Stromal cell of bone marrow (primary cell): ENCODE data around the gene TVP23A.
"Not testable (repeated sequence)": the region's sequence is repeated elsewhere in the genome, so short reads cannot be mapped to it uniquely, and the experiment has no call there.

ENCODE experiments used
- DNase-seq: peaks from one replicate; pipeline ENCODE4 v3.0.0-alpha.2; 2012; ENCODE audit warnings: low read depth

TVP23A gene

DNA sequence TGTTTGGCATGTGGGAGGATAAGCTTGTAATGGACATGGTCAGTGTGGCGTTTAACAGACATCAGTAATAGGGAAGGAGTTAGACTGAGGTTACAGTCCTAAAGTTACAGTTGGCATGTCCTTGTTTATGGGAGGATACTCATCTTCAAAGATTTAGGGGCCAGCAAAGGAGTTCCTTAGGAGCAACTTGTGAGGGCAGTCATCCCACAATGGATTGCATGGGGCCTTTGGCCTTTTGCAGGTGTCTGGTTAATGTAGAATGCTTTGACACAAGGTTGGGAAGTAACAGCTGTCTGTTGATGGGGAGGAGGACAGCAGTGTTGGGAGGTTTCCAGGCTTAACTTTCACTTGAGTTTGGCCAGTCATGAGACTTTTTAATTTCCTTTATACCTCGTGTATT lies 72.8 kb downstream of the TVP23A start:
- DNase-seq, result no peak

DNA sequence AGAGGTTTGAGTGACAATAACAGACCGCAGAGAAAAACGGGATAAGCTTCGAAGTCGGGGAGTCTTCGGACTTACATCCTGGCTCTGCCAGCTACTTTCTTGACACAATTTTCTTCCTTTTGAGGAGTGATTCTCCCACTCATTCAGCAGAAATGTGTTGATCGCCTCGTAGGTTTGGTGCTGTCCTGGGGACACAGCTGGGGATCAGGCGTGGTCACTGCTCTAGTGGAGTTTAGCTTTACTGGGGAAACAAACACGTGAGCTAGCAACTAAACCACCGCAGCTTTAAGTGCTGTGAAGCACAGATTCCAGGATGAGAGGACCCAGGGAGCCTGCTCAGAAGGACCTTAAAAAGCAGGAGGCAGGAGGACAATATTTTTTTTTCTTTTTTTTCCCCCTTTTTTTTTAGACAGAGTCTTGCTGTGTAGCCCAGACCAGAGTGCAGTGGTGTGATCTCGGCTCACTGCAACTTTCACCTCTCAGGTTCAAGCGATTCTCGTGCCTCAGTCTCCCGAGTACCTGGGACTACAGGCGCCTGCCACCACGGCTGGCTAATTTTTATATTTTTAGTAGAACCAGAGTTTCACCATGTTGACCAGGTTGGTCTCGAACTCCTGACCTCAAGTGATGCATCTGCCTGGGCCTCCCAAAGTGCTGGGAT lies 74.1 kb downstream of the TVP23A start:
- peak; percentile 26 for DNase-seq

DNA sequence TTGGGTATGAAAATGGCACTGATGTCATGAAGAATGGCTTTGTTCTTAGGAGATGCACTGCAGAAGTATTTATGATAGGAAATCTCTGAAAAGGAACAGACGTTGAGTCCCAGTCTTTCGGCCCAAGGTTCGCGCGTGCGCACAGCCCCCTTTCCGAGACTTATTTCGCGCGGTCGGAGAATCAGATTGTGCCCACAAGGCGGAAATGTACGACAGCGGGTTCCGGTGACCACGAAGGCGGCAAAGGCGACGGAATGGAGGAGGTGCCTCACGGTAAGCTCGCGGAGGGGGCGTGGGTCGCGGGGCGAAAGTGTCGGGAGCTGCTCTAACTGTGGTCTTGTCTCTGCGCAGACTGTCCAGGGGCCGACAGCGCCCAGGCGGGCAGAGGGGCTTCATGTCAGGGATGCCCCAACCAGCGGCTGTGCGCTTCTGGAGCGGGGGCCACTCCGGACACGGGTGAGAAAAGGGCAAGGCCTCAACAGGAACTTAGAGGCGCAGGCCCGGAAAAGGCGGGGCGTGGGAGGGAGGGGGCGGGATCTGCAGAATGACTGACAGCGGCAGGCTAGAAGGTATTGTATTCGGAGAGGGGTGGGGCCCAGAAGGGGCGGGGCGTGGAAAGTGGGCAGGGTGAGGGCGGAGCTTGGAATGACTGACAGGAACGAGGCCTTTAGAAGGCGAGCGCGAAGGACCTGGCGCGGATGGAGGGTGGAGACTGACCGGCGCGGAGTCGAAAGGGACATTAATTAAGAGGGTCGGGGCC lies 74.8 kb downstream of the TVP23A start, which contains the start of gene NUBP1:
TSS of gene NUBP1 (plus strand) at position 233 of the 760 bp plus-strand sequence. CDS start at position 255, 22 bp downstream.
- peak; percentile 95 for DNase-seq

DNA sequence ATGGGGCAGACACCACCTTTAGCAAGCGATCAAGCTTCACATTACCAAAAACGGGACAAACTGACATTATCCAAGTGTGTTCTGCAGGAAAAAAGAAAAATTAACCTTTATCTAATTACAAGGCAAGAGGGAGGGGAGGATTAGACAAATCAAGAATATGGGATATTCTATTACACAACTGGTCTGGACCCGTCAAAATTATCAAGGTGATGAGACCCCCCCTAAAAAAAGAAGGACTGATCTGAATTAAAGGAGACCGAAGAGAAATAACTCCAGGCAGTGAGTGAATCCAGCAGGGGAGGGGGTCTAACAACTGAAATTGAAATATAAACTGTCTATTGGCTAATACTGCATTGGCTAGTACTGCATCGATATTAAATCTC lies 75.4 kb downstream of the TVP23A start:
- DNase-seq, result no peak

DNA sequence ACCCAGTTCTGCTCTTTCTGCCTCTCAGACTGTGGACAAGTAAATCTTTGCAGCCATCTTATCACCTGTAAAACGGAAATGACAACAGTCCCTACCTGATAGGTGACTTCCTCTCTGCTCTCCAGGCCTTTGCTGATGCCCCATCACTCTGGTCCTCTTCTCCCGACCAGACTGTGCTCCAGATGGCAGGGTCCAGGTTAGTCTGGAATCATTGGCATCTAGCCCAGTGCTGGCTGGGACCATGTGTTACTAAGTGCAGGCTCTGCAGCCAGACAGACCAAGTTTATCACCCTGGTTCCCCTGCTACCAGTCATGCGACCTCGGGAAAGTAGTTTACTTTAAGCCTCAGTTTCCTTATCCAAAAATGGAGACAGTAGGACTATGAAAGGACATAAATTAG lies 76.8 kb downstream of the TVP23A start:
- no peak for DNase-seq

DNA sequence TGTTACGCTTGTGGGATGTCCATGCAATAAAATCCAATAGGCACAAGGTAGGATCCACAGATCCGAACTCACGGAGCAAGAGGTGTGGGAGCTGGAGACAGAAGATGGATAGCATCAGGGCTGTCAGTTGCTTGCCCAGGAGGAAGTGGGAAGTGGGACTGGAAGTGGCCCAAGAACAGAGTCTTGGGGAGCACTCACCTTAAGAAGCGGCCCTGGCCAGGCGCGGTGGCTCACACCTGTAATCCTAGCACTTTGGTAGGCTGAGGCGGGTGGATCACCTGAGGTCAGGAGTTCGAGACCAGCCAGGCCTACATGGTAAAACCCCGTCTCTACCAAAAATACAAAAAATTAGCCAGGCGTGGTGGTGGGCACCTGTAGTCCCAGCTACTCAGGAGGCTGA lies 77.3 kb downstream of the TVP23A start:
- DNase-seq, result not testable (repeated sequence)

DNA sequence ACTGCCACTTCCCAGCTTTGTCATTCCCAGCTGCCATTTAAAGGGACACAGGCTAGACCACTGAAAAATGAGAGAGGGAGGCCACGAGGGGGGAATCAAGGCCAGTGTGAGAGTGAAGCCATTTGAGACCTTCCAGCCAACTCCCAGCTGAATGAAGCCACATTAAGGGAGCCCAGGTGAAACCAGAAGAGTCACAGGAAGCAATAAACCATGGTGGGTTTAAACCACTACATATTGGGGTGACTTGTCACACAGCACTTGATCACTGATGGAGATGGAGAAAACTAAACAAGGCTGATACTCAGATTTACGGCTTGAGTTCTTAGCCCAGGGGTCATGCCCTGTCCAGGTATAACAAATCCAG lies 77.8 kb downstream of the TVP23A start:
- DNase-seq, result no peak

DNA sequence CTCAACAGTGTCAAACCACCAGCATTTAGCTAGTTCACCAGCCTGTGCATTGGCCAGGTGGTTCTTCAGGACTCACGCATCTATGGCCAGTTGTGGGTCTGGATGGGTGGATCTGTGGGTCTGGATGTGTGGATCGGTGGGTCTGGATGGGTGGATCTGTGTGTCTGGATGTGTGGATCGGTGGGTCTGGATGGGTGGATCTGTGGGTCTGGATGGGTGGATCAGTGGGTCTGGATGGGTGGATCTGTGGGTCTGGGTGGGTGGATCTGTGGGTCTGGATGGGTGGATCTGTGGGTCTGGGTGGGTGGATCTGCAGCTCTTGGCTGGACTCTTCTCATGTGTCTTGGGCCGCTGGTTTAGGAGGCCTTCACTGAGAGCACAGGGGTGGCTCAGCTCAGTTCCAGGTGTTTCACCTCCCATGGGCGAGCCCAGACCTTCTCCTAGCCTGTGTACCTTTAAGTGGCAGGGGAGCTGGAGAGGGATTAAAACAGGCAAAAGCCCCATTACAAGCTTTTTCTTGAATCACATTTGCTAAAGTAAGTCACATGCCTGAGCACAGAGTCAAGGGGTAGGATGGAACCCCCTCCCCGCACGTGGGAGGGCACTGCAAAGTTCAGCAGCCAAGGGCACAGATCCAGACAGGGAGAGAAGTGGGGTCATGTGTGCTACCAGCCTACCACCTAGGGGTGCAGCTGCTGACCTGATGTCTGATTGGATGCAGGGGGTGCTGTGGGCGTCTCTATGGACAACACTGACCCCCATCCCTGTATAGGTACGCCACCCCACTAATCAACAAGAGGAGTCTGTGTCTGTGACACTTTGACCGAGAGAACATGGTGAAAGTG lies 78.4 kb downstream of the TVP23A start:
- DNase-seq, result no peak

DNA sequence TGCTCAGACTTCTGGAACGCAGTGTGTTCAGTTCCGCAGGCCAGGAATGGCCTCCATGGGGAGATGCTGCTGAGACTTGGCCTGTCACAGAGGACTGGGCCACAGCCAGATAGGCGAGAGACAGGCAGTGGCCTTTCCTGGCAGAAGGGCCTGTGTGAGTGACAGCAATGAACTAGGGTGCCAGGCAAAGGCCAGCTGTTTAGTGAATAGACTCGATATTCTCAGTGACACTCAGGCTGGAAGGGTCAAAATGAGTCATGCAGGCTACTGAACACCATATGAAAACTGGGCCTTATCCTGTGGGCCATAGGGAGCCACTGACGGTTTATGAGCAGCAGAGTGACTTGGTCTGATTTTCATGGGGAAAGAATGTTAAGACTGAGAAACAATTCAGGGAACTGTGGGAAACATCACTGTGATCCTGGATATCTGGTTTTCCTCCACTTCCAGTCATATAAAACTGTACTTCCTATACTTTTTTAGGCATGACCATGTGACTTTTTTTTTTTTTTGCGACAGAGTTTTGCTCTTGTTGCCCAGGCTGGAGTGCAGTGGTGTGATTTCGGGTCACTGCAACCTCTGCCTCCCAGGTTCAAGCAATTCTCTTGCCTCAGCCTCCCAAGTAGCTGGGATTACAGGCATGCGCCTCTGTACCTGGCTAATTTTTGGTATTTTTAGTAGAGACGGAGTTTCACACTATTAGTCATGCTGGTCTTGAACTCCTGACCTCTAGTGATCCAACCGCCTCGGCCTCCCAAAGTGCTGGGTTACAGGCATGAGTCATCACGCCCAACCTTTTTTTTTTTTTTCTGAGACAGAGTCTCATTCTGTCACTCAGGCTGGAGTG lies 80.1 kb downstream of the TVP23A start:
- peak; percentile 77 for DNase-seq

DNA sequence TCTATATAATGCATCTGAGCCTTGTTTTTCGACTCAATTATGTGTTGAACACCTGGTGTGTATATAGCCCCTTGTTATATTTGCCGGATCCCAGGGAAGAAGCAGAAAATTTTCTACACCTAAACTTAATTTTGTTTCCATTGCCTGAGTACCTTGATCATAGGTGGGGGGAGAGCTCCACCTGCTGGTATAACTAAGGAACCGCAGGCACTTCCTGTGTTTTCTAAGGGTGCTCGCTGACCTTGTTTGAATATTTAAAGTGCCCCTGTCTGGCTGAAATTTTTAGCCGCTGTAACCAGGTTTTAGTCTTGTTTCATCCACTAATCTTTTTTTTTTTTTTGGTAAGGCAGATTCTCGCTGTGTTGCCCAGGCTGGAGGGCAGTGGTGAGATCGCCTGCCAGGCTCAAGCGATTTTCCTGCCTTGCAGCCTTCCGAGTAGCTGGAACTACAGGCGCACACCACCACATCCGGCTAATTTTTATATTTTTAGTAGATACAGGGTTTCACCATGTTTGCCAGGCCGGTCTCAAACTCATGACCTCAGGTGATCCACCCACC lies 81.4 kb downstream of the TVP23A start:
- peak; percentile 38 for DNase-seq

DNA sequence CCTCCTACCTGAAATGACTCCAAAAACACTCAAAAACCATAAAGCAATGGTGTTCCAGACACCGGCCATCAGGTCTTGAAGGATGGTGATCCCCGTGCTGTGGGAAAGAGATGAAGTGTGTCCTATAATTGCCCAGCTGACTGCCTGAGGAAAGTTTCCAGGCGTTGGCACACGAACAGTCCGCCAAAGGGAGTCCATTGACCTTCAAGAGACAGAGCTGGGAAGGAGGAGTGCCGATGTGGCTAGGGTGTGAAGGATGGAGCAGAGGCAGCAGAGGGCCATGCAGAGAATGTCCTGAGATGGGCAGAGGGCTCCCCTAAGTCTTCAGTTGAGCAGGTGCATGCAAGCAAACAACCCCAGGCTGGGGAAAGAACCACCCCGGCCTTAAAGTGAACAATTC lies 86.8 kb downstream of the TVP23A start:
- DNase-seq, result no peak

DNA sequence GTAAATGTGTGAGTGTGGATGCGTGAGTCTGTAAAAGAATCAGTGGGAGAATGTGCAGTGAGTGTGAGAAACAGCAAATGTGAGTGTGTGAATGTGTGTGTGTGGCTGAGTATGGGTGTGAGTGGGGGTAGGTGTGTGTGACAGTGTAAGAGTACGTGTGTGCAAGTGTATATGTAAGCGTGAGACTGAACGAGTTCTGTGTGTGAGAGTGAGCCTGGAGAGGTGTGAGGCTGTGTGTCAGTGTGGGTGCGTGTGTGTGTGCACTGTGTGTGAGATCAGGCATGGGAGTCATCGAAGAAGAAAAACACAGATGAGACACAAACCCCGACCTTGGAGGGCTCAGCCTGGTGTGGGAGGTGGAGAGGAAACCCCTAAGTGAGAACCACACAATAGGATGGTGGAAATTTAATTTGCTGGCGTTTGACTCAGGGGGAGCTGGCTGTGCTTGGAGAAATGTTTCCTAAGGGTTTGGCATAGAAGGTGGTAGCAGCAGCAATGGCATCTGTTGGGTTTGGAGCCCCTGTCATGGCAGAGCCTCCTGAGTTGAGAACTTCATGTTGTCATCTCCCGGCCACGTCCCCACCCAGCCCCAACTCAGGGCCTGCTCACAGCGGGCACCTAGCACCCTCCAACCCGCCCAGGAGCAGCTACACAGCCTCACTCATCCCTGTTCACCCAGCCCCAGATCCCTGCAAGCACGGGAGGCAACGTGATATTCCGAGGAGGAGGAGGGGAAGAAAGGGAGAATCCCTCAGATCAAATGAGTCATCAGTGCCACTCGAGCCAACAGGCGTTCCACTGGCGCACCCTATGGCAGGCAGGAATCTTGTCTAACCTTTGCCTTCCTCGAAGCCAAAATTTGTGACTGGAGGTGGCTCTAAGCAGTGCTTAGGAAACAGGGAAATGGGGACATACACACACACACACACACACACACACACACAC lies 89.2 kb downstream of the TVP23A start:
- peak; percentile 38 for DNase-seq

DNA sequence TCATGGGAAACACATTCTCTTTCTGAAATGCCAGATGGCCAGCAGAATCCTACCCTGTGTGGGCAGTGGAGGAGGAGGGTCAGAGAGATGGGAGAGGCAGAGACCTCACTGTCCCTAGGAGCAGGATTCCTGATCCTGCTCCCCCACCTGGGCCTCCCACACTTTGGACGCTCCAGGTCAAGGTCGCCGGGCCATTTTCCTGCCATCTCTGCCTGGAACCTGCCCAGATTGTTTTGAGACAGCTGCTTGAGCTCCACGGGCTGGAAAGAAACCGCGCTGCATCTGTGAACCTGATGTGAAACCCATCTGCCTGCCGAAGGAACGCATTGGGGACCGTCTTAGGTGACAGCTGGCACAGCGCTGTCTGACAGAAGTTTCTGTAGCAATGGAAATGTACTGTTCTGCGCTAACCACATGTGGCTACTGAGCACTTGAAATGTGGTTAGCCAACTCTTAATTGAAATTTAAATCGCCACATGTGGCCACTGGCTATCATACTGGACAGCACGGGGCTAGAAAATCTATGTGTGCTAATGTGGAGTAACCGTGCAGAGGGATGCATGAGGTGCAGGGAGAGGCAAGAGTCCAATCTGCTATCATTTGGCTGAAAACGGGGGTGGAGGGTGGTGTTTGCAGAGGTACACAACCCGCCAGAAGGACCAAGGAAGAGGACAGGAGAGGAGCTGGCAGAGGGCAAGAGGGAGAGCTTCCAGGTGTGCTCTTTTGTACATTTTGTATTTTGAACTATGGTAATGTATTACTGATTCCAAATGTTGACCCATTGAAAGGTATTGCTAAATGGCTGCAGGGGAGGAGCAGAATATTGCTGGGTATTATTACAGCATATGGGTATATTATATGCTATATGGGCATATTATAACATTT lies 90.3 kb downstream of the TVP23A start:
- no peak for DNase-seq
